ENCODE data around the gene SMLR1.
"Not testable (repeated sequence)": the region's sequence is repeated elsewhere in the genome, so short reads cannot be mapped to it uniquely, and the experiment has no call there.

Gene SMLR1

GRCh38 chr6:130827247-130828149, at the start of gene SMLR1:
TSS of gene SMLR1 (plus strand) at chr6:130827406. CDS start at chr6:130827414, 8 bp downstream.
- DNase-seq = no peak

GRCh38 chr6:130778946-130779657, 48.1 kb upstream of the SMLR1 start:
- no peak for DNase-seq

- DNase-seq = no peak
Measured at GRCh38 chr6:130779658-130780033, 47.6 kb upstream of the SMLR1 start.

- no peak for DNase-seq
Measured at GRCh38 chr6:130780122-130780521, 47.1 kb upstream of the SMLR1 start.

GRCh38 chr6:130781557-130781956, 45.6 kb upstream of the SMLR1 start:
- no peak for DNase-seq

GRCh38 chr6:130783416-130784107, 43.6 kb upstream of the SMLR1 start:
- DNase-seq = no peak

- DNase-seq = no peak
Measured at GRCh38 chr6:130787726-130788500, 39.3 kb upstream of the SMLR1 start.

- DNase-seq = no peak
Measured at GRCh38 chr6:130788954-130789353, 38.3 kb upstream of the SMLR1 start.

GRCh38 chr6:130794010-130794697, 33.1 kb upstream of the SMLR1 start:
- DNase-seq = no peak

GRCh38 chr6:130794738-130795137, 32.5 kb upstream of the SMLR1 start:
- no peak for DNase-seq

- DNase-seq = no peak
Measured at GRCh38 chr6:130796313-130796905, 30.8 kb upstream of the SMLR1 start.

- no peak for DNase-seq
Measured at GRCh38 chr6:130797061-130797460, 30.1 kb upstream of the SMLR1 start.

- not testable (repeated sequence) for DNase-seq
Measured at GRCh38 chr6:130801368-130801767, 25.8 kb upstream of the SMLR1 start.

- no peak for DNase-seq
Measured at GRCh38 chr6:130810307-130811030, 16.7 kb upstream of the SMLR1 start.

GRCh38 chr6:130811932-130812331, 15.3 kb upstream of the SMLR1 start:
- no peak for DNase-seq

GRCh38 chr6:130814506-130814905, 12.7 kb upstream of the SMLR1 start:
- no peak for DNase-seq

- DNase-seq = no peak
Measured at GRCh38 chr6:130815200-130816071, 11.8 kb upstream of the SMLR1 start.

- DNase-seq = no peak
Measured at GRCh38 chr6:130822736-130823135, 4.5 kb upstream of the SMLR1 start.

GRCh38 chr6:130824978-130825694, 2.1 kb upstream of the SMLR1 start:
- DNase-seq = no peak
